ENCODE results near the gene CIAPIN1. TPM values are rescaled to one million over a fixed set of nuclear protein-coding genes. Genes with fewer than 3 reads are reported as not detected.

CIAPIN1 gene
- total RNA-seq, 1 experiment from 2014 or later = 68.5 TPM

- Histone ChIP-seq H2AFZ (ENCODE audit: low read depth, low read length, poor library complexity, severe bottlenecking) (no peak overlapping the region), H3K9me3 (ENCODE audit: control insufficient read depth in 1 of 2, insufficient read depth in 1 of 2, low read depth in 1 of 2, low read length in 2 of 2) (no peaks in the 10 kb centered on the region), H3K27me3 (ENCODE audit: insufficient read depth, low read length) (no peaks in the 10 kb centered on the region), H3K9me2 (ENCODE audit: insufficient read depth) (no peaks in the 10 kb centered on the region), H3K27ac (ENCODE audit: low read depth, low read length) (peak overlapping the region; percentile 42; the same call in 1 of the 2 replicates), H3K4me3 (replicated peaks in 1 of 2; ENCODE audit: low read depth in 1 of 2, low read length in 2 of 2) (no peak overlapping the region), H3K79me2 (ENCODE audit: insufficient read depth, low read length) (no peaks in the 10 kb centered on the region), H3K4me1 (ENCODE audit: control insufficient read depth in 1 of 2, insufficient read depth in 2 of 2, low read length in 2 of 2) (peaks cover 13 to 23% of the 10 kb centered on the region in 2 experiments; a peak in 3 of 4 replicates), H4K20me1 (ENCODE audit: insufficient read depth) (no peaks in the 10 kb centered on the region), H3K4me2 (ENCODE audit: low read length) (peak overlapping the region; percentile 48), H3K36me3 (ENCODE audit: control insufficient read depth in 1 of 2, insufficient read depth in 2 of 2, low read length in 2 of 2) (peaks cover 12 to 26% of the 10 kb centered on the region in 2 experiments; a peak in 3 of 4 replicates), H3K9ac (ENCODE audit: low read length) (no peak overlapping the region)
- DNase-seq (ENCODE audit: low read depth, low spot score) (no peak), ATAC-seq (no peak)
- ChIA-PET CTCF (interaction anchor here (0.9 kb wide), 1 partner anchor 13 kb away, joined by 4 read pairs; no protein-coding TSS in a partner anchor), RAD21 (ENCODE audit: low non-redundant PET in 1 of 2, low total read pairs in 2 of 2, uncharacterized antibody in 2 of 2, unreplicated experiment in 2 of 2) (interaction anchor here in 1 of 2 experiments (0.7 kb wide), 1 partner anchor 45 kb away, joined by 3 read pairs; no protein-coding TSS in a partner anchor), POLR2A (interaction anchor here (0.7 kb wide), 1 partner anchor 12 kb away, joined by 4 read pairs; no protein-coding TSS in a partner anchor)
- TF ChIP-seq ZFX (IDR thresholded peaks at IDR 0.05) = no peak
- no peak for TF ChIP-seq MAX (IDR thresholded peaks at IDR 0.05)
- TF ChIP-seq CTCF (IDR thresholded peaks at IDR 0.05 in 2 of 3, conservative IDR thresholded peaks at IDR 0.05 in 1 of 3; ENCODE audit: borderline replicate concordance in 1 of 3, insufficient read depth in 1 of 3, low read depth in 2 of 3, low read length in 2 of 3) = no peak
- no peak for TF ChIP-seq ZBTB33 (IDR thresholded peaks at IDR 0.05; ENCODE audit: extremely low read depth, insufficient replicate concordance, low read length)
- TF ChIP-seq POLR2AphosphoS5 (IDR thresholded peaks at IDR 0.05; ENCODE audit: low read depth, low read length) = no peak
- no peak for TF ChIP-seq SRF (IDR thresholded peaks at IDR 0.05; ENCODE audit: low read depth)
- no peak for TF ChIP-seq CBX3 (IDR thresholded peaks at IDR 0.05; ENCODE audit: low read depth)
- no peak for TF ChIP-seq JUND (IDR thresholded peaks at IDR 0.05)
- no peak for TF ChIP-seq EGR1 (IDR thresholded peaks at IDR 0.05; ENCODE audit: low read depth)
- no peak for TF ChIP-seq YY1 (IDR thresholded peaks at IDR 0.05; ENCODE audit: extremely low read depth, insufficient replicate concordance, low read depth, low read length)
- no peak for TF ChIP-seq SP1 (IDR thresholded peaks at IDR 0.05; ENCODE audit: low read depth)
- no peak for TF ChIP-seq EZH2phosphoT487 (IDR thresholded peaks at IDR 0.05; ENCODE audit: borderline replicate concordance)
- TF ChIP-seq CEBPB (IDR thresholded peaks at IDR 0.05; ENCODE audit: low read depth) = no peak
- no peak for TF ChIP-seq SIN3A (IDR thresholded peaks at IDR 0.05; ENCODE audit: low read depth)
- no peak for TF ChIP-seq FOSL1 (IDR thresholded peaks at IDR 0.05; ENCODE audit: low read depth)
- TF ChIP-seq TCF7L2 (IDR thresholded peaks at IDR 0.05; ENCODE audit: borderline replicate concordance, extremely low read depth, insufficient read depth, insufficient read length) = no peak
- intact Hi-C loops (cut with micrococcal nuclease) = no loop called here
- no TSS peak for BruUV-seq (replicated peaks)
Observed at GRCh38 chr16:57474671-57475661, 27.8 kb upstream of the CIAPIN1 start.
